Stomach smooth muscle (tissue), 2 donors: ENCODE results near the gene IL17REL.

Experiments used
- H3K27ac ChIP-seq: one replicate; pipeline ENCODE4 v1.7.0; 2013; ENCODE audit warnings: mild to moderate bottlenecking, low read length, inconsistent platforms
- H3K27me3 ChIP-seq, 2 donors: one replicate each; pipeline ENCODE4 v1.7.0; 2013; ENCODE audit warnings: low read length in 2 of 2; ENCODE audit not compliant: insufficient read depth in 2 of 2, control insufficient read depth in 1 of 2
- H3K36me3 ChIP-seq, 2 donors: one replicate each; pipeline ENCODE4 v1.7.0; 2013; ENCODE audit warnings: low read length in 2 of 2; ENCODE audit not compliant: control insufficient read depth in 2 of 2, insufficient read depth in 2 of 2
- H3K4me1 ChIP-seq: one replicate; pipeline ENCODE4 v1.7.0; 2013; ENCODE audit warnings: low read length; ENCODE audit not compliant: control insufficient read depth, insufficient read depth
- H3K4me3 ChIP-seq, 2 donors: one replicate each; pipeline ENCODE4 v1.7.0; 2013; ENCODE audit warnings: low read length in 2 of 2
- H3K9ac ChIP-seq, 2 donors: one replicate each; pipeline ENCODE4 v1.7.0; 2013; ENCODE audit warnings: low read length in 2 of 2, mild to moderate bottlenecking in 1 of 2
- H3K9me3 ChIP-seq, 2 donors: one replicate each; pipeline ENCODE4 v1.7.0; 2013; ENCODE audit warnings: low read length in 2 of 2; ENCODE audit not compliant: control insufficient read depth in 2 of 2
- donor health status: healthy.
- donor health status: Pancreatic carcinoma.

The IL17REL gene

GRCh38 chr22:50012211-50013181 lies at the start of gene IL17REL:
TSS of gene IL17REL (minus strand) at chr22:50012765. CDS start at chr22:50012646, 119 bp downstream.
- peaks cover 6% of the 10 kb centered on the region for H3K4me1 ChIP-seq
- H3K9ac ChIP-seq = no peak within 1 kb of the TSS
- H3K4me3 ChIP-seq = no peak within 1 kb of the TSS
- H3K9me3 ChIP-seq = no peaks in the 10 kb centered on the region
- no peak within 1 kb of the TSS for H3K27ac ChIP-seq
- peaks cover 38 to 72% of the 10 kb centered on the region in 2 donors for H3K27me3 ChIP-seq
- H3K36me3 ChIP-seq = no peaks in the 10 kb centered on the region

GRCh38 chr22:50061824-50062355 lies 49.3 kb upstream of the IL17REL start:
- Histone ChIP-seq H3K9ac (no peak overlapping the region), H3K27ac (no peak overlapping the region), H3K36me3 (no peaks in the 10 kb centered on the region), H3K9me3 (no peaks in the 10 kb centered on the region), H3K27me3 (peaks cover 26 to 31% of the 10 kb centered on the region in 2 donors), H3K4me3 (no peak overlapping the region), H3K4me1 (peaks cover 8% of the 10 kb centered on the region)

GRCh38 chr22:50061141-50061823 lies 48.7 kb upstream of the IL17REL start:
- Histone ChIP-seq H3K4me3 (no peak overlapping the region), H3K27me3 (peaks cover 28 to 31% of the 10 kb centered on the region in 2 donors), H3K4me1 (peaks cover 8% of the 10 kb centered on the region), H3K27ac (no peak overlapping the region), H3K9me3 (no peaks in the 10 kb centered on the region), H3K9ac (no peak overlapping the region), H3K36me3 (no peaks in the 10 kb centered on the region)

- Histone ChIP-seq H3K4me1 (peaks cover 8% of the 10 kb centered on the region), H3K4me3 (no peak overlapping the region), H3K9ac (no peak overlapping the region), H3K9me3 (no peaks in the 10 kb centered on the region), H3K36me3 (no peaks in the 10 kb centered on the region), H3K27me3 (peaks cover 28 to 31% of the 10 kb centered on the region in 2 donors), H3K27ac (no peak overlapping the region)
Measured at GRCh38 chr22:50060441-50061140, 48.0 kb upstream of the IL17REL start.

- H3K27me3 ChIP-seq = peaks cover 28 to 31% of the 10 kb centered on the region in 2 donors
- H3K4me3 ChIP-seq = no peak overlapping the region
Measured at GRCh38 chr22:50059881-50060262, 47.3 kb upstream of the IL17REL start.

GRCh38 chr22:50058906-50059880 lies 46.6 kb upstream of the IL17REL start:
- Histone ChIP-seq H3K27me3 (peaks cover 25 to 31% of the 10 kb centered on the region in 2 donors), H3K36me3 (no peaks in the 10 kb centered on the region), H3K4me1 (peaks cover 8% of the 10 kb centered on the region), H3K4me3 (peak overlapping the region in 1 of 2 donors; percentile 40), H3K27ac (no peak overlapping the region), H3K9ac (no peak overlapping the region), H3K9me3 (no peaks in the 10 kb centered on the region)

More at GRCh38 chr22:50059881-50060262, 47.3 kb upstream of the IL17REL start:
- Histone ChIP-seq H3K9ac (no peak overlapping the region), H3K36me3 (no peaks in the 10 kb centered on the region), H3K27ac (no peak overlapping the region), H3K9me3 (no peaks in the 10 kb centered on the region), H3K4me1 (peaks cover 8% of the 10 kb centered on the region)

GRCh38 chr22:50058061-50058905 lies 45.7 kb upstream of the IL17REL start, which contains the start of gene TTLL8:
TSS of gene TTLL8 (minus strand) at chr22:50058298.
- Histone ChIP-seq H3K4me3 (peak within 1 kb of the TSS; percentile 29 to 40), H3K36me3 (no peaks in the 10 kb centered on the region), H3K27ac (no peak within 1 kb of the TSS), H3K27me3 (peaks cover 25 to 31% of the 10 kb centered on the region in 2 donors), H3K4me1 (peaks cover 8% of the 10 kb centered on the region), H3K9ac (no peak within 1 kb of the TSS), H3K9me3 (peaks cover 0 to 6% of the 10 kb centered on the region in 2 donors)

- Histone ChIP-seq H3K9ac (no peak overlapping the region), H3K4me1 (peaks cover 8% of the 10 kb centered on the region), H3K9me3 (peaks cover 0 to 6% of the 10 kb centered on the region in 2 donors), H3K4me3 (no peak overlapping the region), H3K27me3 (peaks cover 23 to 31% of the 10 kb centered on the region in 2 donors), H3K36me3 (no peaks in the 10 kb centered on the region), H3K27ac (no peak overlapping the region)
Measured at GRCh38 chr22:50057278-50058060, 44.9 kb upstream of the IL17REL start.
